GM10266 (cell line): ENCODE results near the gene HNRNPDL.
A peak's percentile ranks its signal among the peaks of the same experiment; 100 is the strongest.
"Not testable (repeated sequence)": the region's sequence is repeated elsewhere in the genome, so short reads cannot be mapped to it uniquely, and the experiment has no call there.

Experiments used
- DNase-seq: peaks from one replicate; pipeline ENCODE4 v3.0.0; 2012; ENCODE audit errors: extremely low spot score
- CTCF ChIP-seq: IDR thresholded peaks from 2 replicates; pipeline ENCODE4 v1.5.1; 2012; ENCODE audit warnings: mild to moderate bottlenecking, low read depth; ENCODE audit not compliant: control insufficient read depth, insufficient read depth; ENCODE audit errors: missing control alignments

HNRNPDL gene

DNA sequence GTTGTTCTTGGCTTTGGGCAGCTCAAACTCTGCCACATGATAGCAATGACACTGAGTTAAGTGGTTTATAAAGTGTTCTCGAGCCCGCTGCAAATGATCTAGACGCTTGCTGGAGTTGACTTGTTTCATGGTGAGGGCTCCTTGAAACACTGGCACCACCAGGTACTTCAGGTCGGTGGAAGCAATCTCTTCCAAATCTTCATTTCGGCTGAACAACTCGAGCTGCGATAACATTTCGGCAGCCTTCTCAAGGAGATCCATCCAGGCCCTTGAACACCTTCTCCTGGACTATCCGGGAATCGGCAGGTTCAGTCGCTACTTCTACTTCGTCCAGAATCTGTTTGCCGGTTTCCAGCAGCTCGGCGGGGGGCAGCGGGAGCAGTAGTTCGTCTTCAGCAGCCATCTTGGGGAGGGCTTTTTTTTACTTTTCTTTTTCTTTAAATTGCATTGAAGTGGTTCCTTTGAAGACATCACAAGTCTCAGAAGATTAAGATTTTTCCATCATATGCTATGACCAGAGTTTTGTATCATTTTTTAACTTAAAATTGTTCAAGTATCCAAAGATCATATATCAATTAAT lies 28.0 kb downstream of the HNRNPDL start:
- no peak for DNase-seq
- no peak for TF ChIP-seq CTCF

DNA sequence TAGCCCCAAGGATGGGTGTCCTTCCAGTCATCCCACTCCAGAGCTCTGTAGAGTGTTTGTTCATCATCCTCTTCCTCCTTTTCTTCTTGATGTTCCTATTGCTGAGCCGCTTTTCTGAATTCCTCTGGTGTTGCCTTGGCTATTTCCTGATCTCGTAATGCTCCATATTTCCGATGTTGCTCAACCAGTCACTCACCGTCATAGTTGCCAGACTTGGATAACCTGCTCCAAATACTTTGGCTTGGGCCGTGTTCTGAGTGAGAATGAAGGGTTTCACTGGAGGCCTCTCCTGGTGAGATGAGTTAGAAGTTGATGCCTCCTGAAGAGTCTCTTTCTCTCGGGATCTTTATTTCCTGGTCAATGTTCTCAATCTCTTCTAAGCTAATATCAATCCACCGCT lies 28.7 kb downstream of the HNRNPDL start:
- no peak for TF ChIP-seq CTCF
- DNase-seq, result no peak

DNA sequence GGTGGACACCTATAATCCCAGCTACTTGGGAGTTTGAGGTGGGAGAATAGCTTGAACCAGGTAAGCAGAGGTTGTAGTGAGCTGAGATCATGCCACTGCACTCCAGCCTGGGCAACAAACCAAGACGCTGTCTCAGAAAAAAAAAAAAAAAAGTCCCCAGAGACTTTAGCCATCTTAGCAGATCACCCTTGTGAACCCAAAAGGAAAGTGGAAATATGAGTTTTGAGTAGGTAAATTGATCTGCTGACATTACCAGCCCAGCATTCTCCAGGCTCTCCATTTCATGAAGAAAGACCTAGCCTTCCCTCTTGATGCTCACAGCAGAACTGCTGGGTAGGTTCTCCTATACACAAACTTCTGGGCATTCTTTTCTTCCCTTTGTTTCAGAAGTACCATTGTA lies 32.0 kb downstream of the HNRNPDL start:
- no peak for DNase-seq
- no peak for TF ChIP-seq CTCF

DNA sequence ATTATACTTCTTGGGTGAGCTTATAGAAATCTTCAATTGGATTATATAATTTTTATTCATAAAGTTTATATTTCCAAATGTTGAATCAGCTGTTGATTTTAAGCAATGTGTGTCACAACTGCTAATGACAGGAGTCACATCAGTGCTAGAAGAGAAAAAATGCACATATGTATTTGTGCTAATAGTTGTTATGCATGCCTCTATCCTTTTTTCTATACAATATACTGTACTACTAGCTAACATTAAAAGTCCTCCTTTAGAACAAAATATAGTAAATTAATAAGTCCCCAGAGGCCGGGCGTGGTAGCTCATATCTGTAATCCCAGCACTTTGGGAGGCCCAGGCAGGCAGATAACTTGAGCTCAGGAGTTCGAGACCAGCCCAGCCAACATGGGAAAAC lies 32.7 kb downstream of the HNRNPDL start:
- TF ChIP-seq CTCF, result no peak
- DNase-seq, result no peak

DNA sequence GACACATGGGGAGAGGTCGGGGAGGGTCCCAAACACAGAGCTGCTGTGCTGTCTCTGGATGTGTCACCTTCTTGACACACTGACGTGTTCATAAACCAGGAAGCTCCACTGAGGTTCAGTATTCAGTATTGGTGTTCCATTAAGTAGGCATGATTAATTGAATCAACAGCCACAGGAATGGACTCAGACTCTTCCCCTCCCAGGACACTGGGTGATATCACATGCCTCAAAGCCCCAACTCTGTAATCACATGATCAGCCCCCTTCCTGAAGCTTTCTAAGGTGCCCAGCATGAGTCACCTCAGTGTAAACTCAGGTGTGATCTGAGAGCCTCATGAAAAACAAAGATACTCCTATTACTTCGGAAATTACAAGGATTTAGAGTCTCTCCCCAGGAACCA lies 35.4 kb downstream of the HNRNPDL start:
- TF ChIP-seq CTCF, result no peak
- DNase-seq, result no peak

- not testable (repeated sequence) for DNase-seq
Measured at GRCh38 chr4:82390061-82390460, 40.2 kb downstream of the HNRNPDL start.

DNA sequence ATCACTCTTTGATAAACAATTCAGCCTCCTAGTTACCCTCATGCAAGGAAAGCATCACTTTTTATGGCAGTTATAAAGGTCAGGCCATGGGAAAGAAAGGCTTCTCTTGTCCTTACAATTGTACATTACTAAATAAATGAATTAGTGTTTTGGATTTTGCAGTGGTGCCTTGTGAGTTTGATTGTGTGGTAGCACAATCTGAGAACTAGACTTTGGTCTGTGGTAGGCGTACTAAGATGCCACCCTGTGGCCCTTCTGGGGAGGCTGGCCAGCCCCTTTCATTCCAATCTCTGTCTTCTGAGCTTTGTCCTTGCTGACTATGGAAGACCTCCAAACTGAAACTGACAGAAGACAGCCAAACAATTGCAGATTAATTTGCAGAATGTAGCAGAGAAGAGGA lies 41.9 kb downstream of the HNRNPDL start:
- TF ChIP-seq CTCF, result peak; percentile 8
- no peak for DNase-seq

GRCh38 chr4:82386312-82386711 lies 44.0 kb downstream of the HNRNPDL start:
- DNase-seq, result not testable (repeated sequence)
